HG03442 (cell line): Measurements from ENCODE around the gene FAM161B.

ENCODE experiments used
- ATAC-seq: cut with Tn5 transposase; IDR thresholded peaks from one replicate; pipeline ENCODE4 v1.9.1; 2021; ENCODE audit warnings: mild to moderate bottlenecking, moderate library complexity; ENCODE audit not compliant: unreplicated experiment

FAM161B gene

DNA sequence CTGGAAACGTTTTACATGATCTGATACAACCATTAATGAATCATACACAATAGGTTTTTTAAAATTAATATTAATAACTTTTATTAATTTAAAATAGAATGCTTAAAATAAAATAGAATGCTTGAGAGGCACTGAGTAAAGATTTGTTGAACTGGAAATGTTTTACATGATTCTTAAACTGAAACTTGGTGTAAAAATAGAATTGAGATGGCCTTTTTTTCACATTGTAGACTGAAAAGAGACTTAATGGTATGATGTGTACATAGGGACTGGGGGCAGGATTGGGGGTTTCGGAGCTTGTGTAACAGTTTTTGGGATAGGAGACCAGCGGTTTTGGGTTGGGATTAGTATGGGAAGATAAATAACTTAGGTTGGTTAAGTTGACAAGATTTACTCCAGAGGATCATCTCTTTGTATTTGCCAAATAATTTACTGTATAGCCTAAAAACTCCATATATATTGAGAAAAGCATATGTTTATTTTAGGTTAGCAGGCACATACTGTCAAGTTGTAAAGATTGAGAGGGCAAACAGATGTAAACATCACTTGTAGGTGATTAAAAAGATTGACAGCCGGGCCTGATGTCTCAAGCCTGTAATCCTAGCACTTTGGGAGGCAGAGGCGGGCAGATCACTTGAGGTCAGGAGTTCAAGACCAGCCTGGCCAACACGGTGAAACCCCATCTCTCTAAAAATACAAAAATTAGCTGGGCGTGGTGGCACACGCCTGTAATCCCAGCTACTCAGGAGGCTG is 65.3 kb downstream of the FAM161B start:
- no peak for ATAC-seq
